Stimulated activated CD4-positive, alpha-beta T cell treated with anti-CD3 and anti-CD28 coated beads, TNF-alpha, amount 100 ng/mL, for 24 hours (primary cell): ENCODE measurements around the gene INSYN2A.

ENCODE experiments used
- DNase-seq, 3 experiments: peaks; one replicate each; pipeline ENCODE4 v3.0.0-alpha.2; 2020; ENCODE audit warnings: low read depth in 3 of 3

The INSYN2A gene

DNA sequence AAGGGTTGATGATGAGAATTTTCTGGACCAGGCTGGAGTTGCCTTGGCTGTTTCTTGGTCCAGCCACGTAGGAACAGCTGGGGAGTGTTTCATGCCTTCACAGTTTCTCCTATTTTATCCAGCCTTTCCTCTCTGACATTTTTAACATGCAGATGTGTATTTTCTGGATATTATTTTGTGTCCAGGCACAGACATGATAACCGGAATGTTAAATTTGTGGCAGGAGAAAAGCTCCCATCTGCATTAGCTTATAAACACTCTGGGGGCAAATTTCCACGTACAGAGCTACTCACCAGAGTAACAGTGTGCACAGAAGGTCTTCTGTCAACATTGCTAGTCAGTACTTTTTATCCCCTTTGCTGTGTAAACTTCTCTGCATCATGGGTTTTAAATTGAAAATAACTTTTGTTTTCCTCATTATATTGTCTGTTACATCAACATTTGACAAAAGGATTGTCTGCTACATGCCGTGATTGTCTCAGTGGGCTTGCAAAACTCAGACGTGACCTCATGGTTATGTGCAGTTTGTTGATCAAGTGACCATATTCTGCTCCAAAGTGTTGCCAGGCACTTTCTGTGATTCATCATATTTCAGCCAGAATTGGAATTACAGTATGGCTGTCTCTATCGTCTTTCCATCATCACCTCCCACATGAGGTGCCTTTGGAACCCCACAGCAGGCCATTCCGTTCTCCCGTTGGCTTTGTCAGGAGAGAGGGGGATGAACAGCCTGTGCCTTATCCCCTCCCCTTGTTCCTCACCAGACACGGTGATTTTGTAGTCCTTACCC, 41.4 kb downstream of the INSYN2A start:
- no peak for DNase-seq

DNA sequence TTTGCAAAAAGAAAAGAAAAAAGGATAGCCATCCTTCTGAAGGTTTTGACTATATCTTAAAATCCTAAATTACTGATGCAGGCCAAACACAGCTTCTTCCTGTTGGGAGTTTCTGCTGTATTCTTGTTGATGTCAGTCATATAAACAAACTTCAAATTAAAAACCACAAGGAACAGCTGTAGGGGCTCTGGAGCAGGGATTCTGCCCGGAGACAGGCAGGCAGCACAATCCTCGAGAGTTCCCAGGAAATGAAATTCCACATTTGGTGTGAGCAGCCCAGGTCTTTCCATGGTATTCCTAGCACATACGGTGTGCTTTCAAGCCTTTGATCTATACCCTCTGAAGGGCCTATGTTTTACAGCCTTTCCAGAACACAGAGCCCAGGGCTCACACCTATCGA, 43.2 kb downstream of the INSYN2A start:
- no peak for DNase-seq

DNA sequence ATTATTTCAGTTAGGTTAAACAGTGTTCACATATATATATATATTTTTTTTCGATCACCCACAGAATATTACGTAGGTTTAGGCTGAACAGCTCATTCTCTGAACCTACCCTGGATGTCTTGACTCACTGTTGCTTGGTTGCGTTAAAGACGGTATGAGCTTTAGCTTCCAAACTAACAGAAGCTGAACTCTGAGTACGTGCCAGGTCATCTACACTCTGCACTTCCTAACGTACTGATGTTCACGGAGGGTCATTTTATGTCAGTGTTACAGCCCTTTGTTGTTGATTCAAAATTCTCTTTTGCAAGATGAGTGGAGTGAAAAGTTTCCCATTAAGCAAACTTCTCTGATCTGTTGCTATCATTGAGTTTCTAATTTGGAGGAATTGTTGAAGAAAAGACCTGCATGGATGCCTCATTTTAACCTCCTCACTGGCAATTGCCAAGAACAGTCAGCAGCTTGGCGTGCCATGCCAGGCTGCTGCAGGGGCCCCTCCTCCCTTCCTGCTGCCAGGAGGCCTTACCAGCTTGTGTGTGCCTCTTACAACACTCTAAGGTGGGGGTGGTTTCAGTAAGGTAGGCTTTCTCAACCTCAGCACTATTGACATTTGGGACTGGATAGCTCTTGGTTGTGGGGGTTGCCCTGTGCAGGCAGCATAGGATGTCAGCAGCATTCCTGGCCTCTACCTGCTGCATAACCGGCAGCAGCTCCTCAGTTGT, 44.3 kb downstream of the INSYN2A start:
- no peak for DNase-seq

DNA sequence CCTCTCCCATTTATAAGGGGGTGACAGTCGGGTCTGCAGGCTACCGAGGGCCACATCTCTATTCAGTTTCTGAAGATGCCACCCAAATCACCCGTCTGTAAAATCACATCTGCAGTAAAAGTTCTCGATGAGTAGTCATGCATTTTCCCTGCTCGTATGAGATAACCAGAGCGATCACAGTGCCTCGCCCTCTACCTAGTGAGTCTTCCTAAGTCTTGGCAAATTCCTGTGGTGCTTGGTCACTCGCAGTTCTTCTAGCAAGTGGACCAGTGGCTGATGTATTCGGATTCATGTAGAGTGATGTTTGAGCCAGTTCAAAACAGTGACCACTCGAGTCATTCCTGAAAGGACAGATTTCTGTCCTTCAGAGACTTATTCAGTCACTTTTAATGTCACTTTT, 44.9 kb downstream of the INSYN2A start:
- DNase-seq = no peak

- DNase-seq = no peak
Measured at GRCh38 chr10:127150136-127150535, 46.3 kb downstream of the INSYN2A start.

- no peak for DNase-seq
Measured at GRCh38 chr10:127149501-127150081, 46.8 kb downstream of the INSYN2A start.

DNA sequence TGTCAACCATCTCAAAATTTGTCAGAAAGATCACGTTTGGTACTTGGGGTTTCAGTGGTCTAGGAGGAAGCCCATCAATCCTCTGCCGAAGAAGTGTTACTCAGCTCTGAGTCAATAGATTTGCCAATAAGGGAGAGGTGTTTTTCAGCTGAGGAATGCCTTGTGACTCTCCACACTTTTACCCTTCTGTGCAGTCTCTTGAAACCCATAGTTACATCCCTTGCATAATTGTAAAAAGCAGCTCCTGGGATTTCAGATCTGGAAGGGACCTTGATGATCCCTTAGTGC, 47.5 kb downstream of the INSYN2A start:
- DNase-seq = no peak

GRCh38 chr10:127148066-127148932, 48.1 kb downstream of the INSYN2A start:
- DNase-seq = no peak

- no peak for DNase-seq
Measured at GRCh38 chr10:127146661-127147060, 49.7 kb downstream of the INSYN2A start.
